MM.1S (cell line): Measurements from ENCODE around the gene DAB2.

Experiments
- DNase-seq: peaks from one replicate; pipeline ENCODE4 v3.0.0-alpha.2; 2015
- H2AFZ ChIP-seq: fragments of 300-600 bp; sonication (generic); 2 replicates; pipeline ENCODE4 v1.6.0; 2016; ENCODE audit warnings: antibody characterized with exemption, low read length
- H3F3A ChIP-seq: fragments of 300-600 bp; sonication (generic); 2 replicates; pipeline ENCODE4 v1.6.1; 2016; ENCODE audit warnings: mild to moderate bottlenecking, antibody characterized with exemption, low read length, moderate library complexity, mixed read lengths; ENCODE audit not compliant: insufficient read depth
- H3K27ac ChIP-seq: fragments of 300-600 bp; sonication (generic); 2 replicates; pipeline ENCODE4 v1.5.1; 2016; ENCODE audit warnings: mild to moderate bottlenecking, low read length
- H3K27me3 ChIP-seq: fragments of 300-600 bp; sonication (generic); replicated peaks from 2 replicates; pipeline ENCODE4 v1.6.0; 2016; ENCODE audit warnings: low read length; ENCODE audit not compliant: insufficient read depth
- H3K36me3 ChIP-seq: fragments of 300-600 bp; sonication (generic); replicated peaks from 2 replicates; pipeline ENCODE4 v1.6.1; 2016; ENCODE audit warnings: mild to moderate bottlenecking, low read length, mixed read lengths; ENCODE audit not compliant: insufficient read depth
- H3K4me1 ChIP-seq: fragments of 300-600 bp; sonication (generic); 2 replicates; pipeline ENCODE4 v1.6.1; 2016; ENCODE audit warnings: low read length, mixed read lengths
- H3K4me2 ChIP-seq: fragments of 300-600 bp; sonication (generic); 2 replicates; pipeline ENCODE4 v1.6.0; 2016; ENCODE audit warnings: low read depth, low read length
- H3K4me3 ChIP-seq: fragments of 300-600 bp; sonication (generic); 2 replicates; pipeline ENCODE4 v1.5.1; 2016; ENCODE audit warnings: low read length, mixed read lengths
- H3K79me2 ChIP-seq: fragments of 300-600 bp; sonication (generic); 2 replicates; pipeline ENCODE4 v1.6.1; 2016; ENCODE audit warnings: mixed run types, low read length, mixed read lengths
- H3K9ac ChIP-seq: fragments of 300-600 bp; sonication (generic); 2 replicates; pipeline ENCODE4 v1.6.1; 2016; ENCODE audit warnings: low read length, mixed read lengths
- H3K9me2 ChIP-seq: fragments of 300-600 bp; sonication (generic); replicated peaks from 2 replicates; pipeline ENCODE4 v1.6.1; 2016; ENCODE audit warnings: mild to moderate bottlenecking, low read length, mixed read lengths; ENCODE audit not compliant: insufficient read depth
- H3K9me3 ChIP-seq: fragments of 300-600 bp; sonication (generic); replicated peaks from 2 replicates; pipeline ENCODE4 v1.6.1; 2016; ENCODE audit warnings: mild to moderate bottlenecking, low read length, mixed read lengths; ENCODE audit not compliant: insufficient read depth
- H4K20me1 ChIP-seq: fragments of 300-600 bp; sonication (generic); 2 replicates; pipeline ENCODE4 v1.6.1; 2016; ENCODE audit warnings: mild to moderate bottlenecking, low read length, moderate library complexity, mixed read lengths; ENCODE audit not compliant: insufficient read depth
- EZH2 ChIP-seq: fragments of 300-600 bp; sonication (generic); optimal IDR thresholded peaks from 2 replicates; pipeline ENCODE3; 2017; ENCODE audit warnings: low read depth, mild to moderate bottlenecking, antibody characterized with exemption, low read length, mixed read lengths
- EZH2phosphoT487 ChIP-seq: fragments of 300-600 bp; sonication (generic); IDR thresholded peaks from 2 replicates; pipeline ENCODE4 v1.6.1; 2018; ENCODE audit warnings: antibody characterized with exemption, low read length
- TF ChIP-seq, protein P1 (sequence below): fragments of 300-600 bp; sonication (generic); IDR thresholded peaks from 2 replicates; pipeline ENCODE4 v1.5.1; 2016; ENCODE audit warnings: antibody characterized with exemption, low read length, mixed read lengths

Gene DAB2

GRCh38 chr5:39441838-39442237 lies 17.1 kb upstream of the DAB2 start:
- Histone ChIP-seq H3K9ac (no peak overlapping the region), H3K27ac (no peak overlapping the region), H3K9me2 (no peaks in the 10 kb centered on the region), H3K36me3 (no peaks in the 10 kb centered on the region), H3K4me3 (no peak overlapping the region), H3K4me2 (no peak overlapping the region), H3K9me3 (no peaks in the 10 kb centered on the region), H3K4me1 (peaks cover 7% of the 10 kb centered on the region), H3F3A (no peaks in the 10 kb centered on the region), H2AFZ (no peak overlapping the region), H3K27me3 (no peaks in the 10 kb centered on the region), H4K20me1 (no peaks in the 10 kb centered on the region), H3K79me2 (no peaks in the 10 kb centered on the region)
- no peak for DNase-seq
- TF ChIP-seq, protein P1, sequence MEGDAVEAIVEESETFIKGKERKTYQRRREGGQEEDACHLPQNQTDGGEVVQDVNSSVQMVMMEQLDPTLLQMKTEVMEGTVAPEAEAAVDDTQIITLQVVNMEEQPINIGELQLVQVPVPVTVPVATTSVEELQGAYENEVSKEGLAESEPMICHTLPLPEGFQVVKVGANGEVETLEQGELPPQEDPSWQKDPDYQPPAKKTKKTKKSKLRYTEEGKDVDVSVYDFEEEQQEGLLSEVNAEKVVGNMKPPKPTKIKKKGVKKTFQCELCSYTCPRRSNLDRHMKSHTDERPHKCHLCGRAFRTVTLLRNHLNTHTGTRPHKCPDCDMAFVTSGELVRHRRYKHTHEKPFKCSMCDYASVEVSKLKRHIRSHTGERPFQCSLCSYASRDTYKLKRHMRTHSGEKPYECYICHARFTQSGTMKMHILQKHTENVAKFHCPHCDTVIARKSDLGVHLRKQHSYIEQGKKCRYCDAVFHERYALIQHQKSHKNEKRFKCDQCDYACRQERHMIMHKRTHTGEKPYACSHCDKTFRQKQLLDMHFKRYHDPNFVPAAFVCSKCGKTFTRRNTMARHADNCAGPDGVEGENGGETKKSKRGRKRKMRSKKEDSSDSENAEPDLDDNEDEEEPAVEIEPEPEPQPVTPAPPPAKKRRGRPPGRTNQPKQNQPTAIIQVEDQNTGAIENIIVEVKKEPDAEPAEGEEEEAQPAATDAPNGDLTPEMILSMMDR: no peak
- TF ChIP-seq EZH2: no peak
- TF ChIP-seq EZH2phosphoT487: no peak

DNA sequence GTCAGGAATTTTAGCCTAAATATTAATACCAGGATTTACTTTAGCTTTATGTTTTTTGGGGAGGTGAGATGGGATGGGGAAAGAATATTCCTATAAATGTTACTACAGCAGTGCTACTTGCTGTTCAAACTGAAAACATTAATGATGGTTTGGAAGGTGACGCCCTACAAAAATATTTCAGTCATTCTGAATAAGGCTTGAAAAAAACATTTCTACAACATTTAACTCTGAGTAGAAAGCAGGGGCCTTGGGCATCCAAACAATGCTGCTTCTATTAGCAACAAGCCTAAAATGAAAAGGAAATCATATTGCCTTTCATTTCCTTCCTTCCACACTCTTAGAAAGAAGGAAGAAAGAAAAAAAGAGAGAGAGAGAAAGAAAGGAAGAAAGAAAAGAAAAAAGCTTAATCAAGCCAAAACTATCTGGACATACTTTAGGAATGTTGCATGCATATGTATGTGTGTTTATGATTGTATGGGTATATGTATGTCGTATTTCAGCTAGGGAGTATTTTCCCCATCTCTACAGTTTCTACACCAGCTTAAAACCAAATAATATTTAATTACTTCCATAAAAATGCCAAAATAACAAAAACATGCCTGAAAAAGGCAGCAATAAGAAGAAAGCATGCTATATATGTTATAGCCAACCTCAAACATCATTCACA lies 16.3 kb upstream of the DAB2 start:
- Histone ChIP-seq H3K4me2 (no peak overlapping the region), H4K20me1 (no peaks in the 10 kb centered on the region), H2AFZ (no peak overlapping the region), H3K4me1 (peaks cover 7% of the 10 kb centered on the region), H3K79me2 (no peaks in the 10 kb centered on the region), H3K4me3 (no peak overlapping the region), H3K9me3 (no peaks in the 10 kb centered on the region), H3F3A (no peaks in the 10 kb centered on the region), H3K27ac (no peak overlapping the region), H3K9ac (no peak overlapping the region), H3K9me2 (no peaks in the 10 kb centered on the region), H3K27me3 (no peaks in the 10 kb centered on the region), H3K36me3 (no peaks in the 10 kb centered on the region)
- TF ChIP-seq EZH2phosphoT487 (no peak), EZH2 (no peak)
- TF ChIP-seq, protein P1: no peak
- no peak for DNase-seq

- H3K4me1 ChIP-seq: peaks cover 7% of the 10 kb centered on the region
- no peaks in the 10 kb centered on the region for H3K36me3 ChIP-seq
- no peak overlapping the region for H2AFZ ChIP-seq
- H3K9me3 ChIP-seq: no peaks in the 10 kb centered on the region
- no peaks in the 10 kb centered on the region for H3K27me3 ChIP-seq
- no peaks in the 10 kb centered on the region for H3K9me2 ChIP-seq
- DNase-seq: no peak
- no peak for TF ChIP-seq EZH2
- TF ChIP-seq, protein P1: no peak
- H3K79me2 ChIP-seq: no peaks in the 10 kb centered on the region
- H3K27ac ChIP-seq: no peak overlapping the region
- H3K9ac ChIP-seq: no peak overlapping the region
- no peaks in the 10 kb centered on the region for H3F3A ChIP-seq
- H4K20me1 ChIP-seq: no peaks in the 10 kb centered on the region
- no peak overlapping the region for H3K4me2 ChIP-seq
- no peak overlapping the region for H3K4me3 ChIP-seq
Measured at GRCh38 chr5:39440192-39440957, 15.6 kb upstream of the DAB2 start.
